Upper lobe of right lung (tissue), 1 donor: ENCODE measurements around the gene ITPRID1. TPM values are rescaled to one million over a fixed set of nuclear protein-coding genes. Genes with fewer than 3 reads are reported as not detected.

Experiments used
- ATAC-seq: fragments of 200-7000 bp; cut with Tn5 transposase; one replicate; pipeline ENCODE4 v1.9.1; 2020; ENCODE audit warnings: mild to moderate bottlenecking, moderate library complexity
- DNase-seq: peaks from one replicate; pipeline ENCODE4 v3.0.0-alpha.2; 2020
- H3K27ac ChIP-seq: fragments of 200-600 bp; one replicate; pipeline ENCODE4 v1.8.0; 2022
- H3K27me3 ChIP-seq: fragments of 200-600 bp; one replicate; pipeline ENCODE4 v1.8.0; 2022; ENCODE audit warnings: mild to moderate bottlenecking
- H3K36me3 ChIP-seq: fragments of 200-600 bp; one replicate; pipeline ENCODE4 v1.8.0; 2022
- H3K4me1 ChIP-seq: fragments of 200-600 bp; one replicate; pipeline ENCODE4 v1.8.0; 2022
- H3K4me3 ChIP-seq: fragments of 200-600 bp; one replicate; pipeline ENCODE4 v1.8.0; 2022; ENCODE audit warnings: mild to moderate bottlenecking
- H3K9me3 ChIP-seq: fragments of 200-600 bp; one replicate; pipeline ENCODE4 v1.8.0; 2022
- CTCF ChIP-seq: fragments of 200-600 bp; IDR thresholded peaks from one replicate; pipeline ENCODE4 v1.8.0; 2022; ENCODE audit warnings: antibody characterized with exemption
- intact Hi-C: fragments of 100-400 bp; cut with DNase I; formaldehyde crosslinking; loops from one replicate; pipeline ENCODE4 v1.11.0; 2022
- total RNA-seq: library from RNA; stranded (reverse); fragmentation: NEBNext Ultra II Directional; extraction: Animal tissue kit (Norgen Biotek cat#: 25700); gene quantifications from one replicate; pipeline ENCODE4 v1.2.1, GENCODE V29; 2021
- donor health status: DM: no; HTN: yes; CAD: no; lungs with severe emphysema.

The ITPRID1 gene
- total RNA-seq, 1 donor from 2014 or later, result not detected

GRCh38 chr7:31494421-31494820, 19.5 kb upstream of the ITPRID1 start:
- Histone ChIP-seq H3K36me3 (no peaks in the 10 kb centered on the region), H3K27ac (no peak overlapping the region), H3K27me3 (no peaks in the 10 kb centered on the region), H3K4me3 (no peak overlapping the region), H3K4me1 (no peaks in the 10 kb centered on the region), H3K9me3 (no peaks in the 10 kb centered on the region)
- intact Hi-C loops, result no loop called here
- no peak for TF ChIP-seq CTCF
- no peak for DNase-seq
- ATAC-seq, result no peak

GRCh38 chr7:31495653-31496052, 18.2 kb upstream of the ITPRID1 start:
- no peak for TF ChIP-seq CTCF
- intact Hi-C loops, result no loop called here
- H3K4me3 ChIP-seq, result no peak overlapping the region
- no peaks in the 10 kb centered on the region for H3K27me3 ChIP-seq
- H3K4me1 ChIP-seq, result no peaks in the 10 kb centered on the region
- no peaks in the 10 kb centered on the region for H3K9me3 ChIP-seq
- DNase-seq, result no peak
- ATAC-seq, result no peak
- no peaks in the 10 kb centered on the region for H3K36me3 ChIP-seq
- no peak overlapping the region for H3K27ac ChIP-seq

GRCh38 chr7:31497516-31497915, 16.4 kb upstream of the ITPRID1 start:
- Histone ChIP-seq H3K27me3 (no peaks in the 10 kb centered on the region), H3K4me3 (no peak overlapping the region), H3K9me3 (no peaks in the 10 kb centered on the region), H3K27ac (no peak overlapping the region), H3K4me1 (no peaks in the 10 kb centered on the region), H3K36me3 (no peaks in the 10 kb centered on the region)
- intact Hi-C loops, result no loop called here
- TF ChIP-seq CTCF, result no peak
- ATAC-seq (no peak), DNase-seq (no peak)

- no peaks in the 10 kb centered on the region for H3K27me3 ChIP-seq
- no peaks in the 10 kb centered on the region for H3K4me1 ChIP-seq
- TF ChIP-seq CTCF, result no peak
- ATAC-seq (no peak), DNase-seq (no peak)
- H3K36me3 ChIP-seq, result no peaks in the 10 kb centered on the region
- intact Hi-C loops, result no loop called here
- H3K4me3 ChIP-seq, result no peak overlapping the region
- H3K9me3 ChIP-seq, result no peaks in the 10 kb centered on the region
- H3K27ac ChIP-seq, result no peak overlapping the region
Measured at GRCh38 chr7:31500656-31501055, 13.2 kb upstream of the ITPRID1 start.

- no peaks in the 10 kb centered on the region for H3K4me1 ChIP-seq
- DNase-seq, result no peak
- no peak overlapping the region for H3K4me3 ChIP-seq
- no peak for TF ChIP-seq CTCF
- no peaks in the 10 kb centered on the region for H3K36me3 ChIP-seq
- no peak for ATAC-seq
- no peak overlapping the region for H3K27ac ChIP-seq
- intact Hi-C loops, result no loop called here
- no peaks in the 10 kb centered on the region for H3K9me3 ChIP-seq
- H3K27me3 ChIP-seq, result no peaks in the 10 kb centered on the region
Measured at GRCh38 chr7:31508823-31509222, 5.1 kb upstream of the ITPRID1 start.

GRCh38 chr7:31512166-31512565, 1.7 kb upstream of the ITPRID1 start:
- ATAC-seq (no peak), DNase-seq (no peak)
- Histone ChIP-seq H3K36me3 (no peaks in the 10 kb centered on the region), H3K4me1 (no peaks in the 10 kb centered on the region), H3K27ac (no peak overlapping the region), H3K9me3 (no peaks in the 10 kb centered on the region), H3K27me3 (no peaks in the 10 kb centered on the region), H3K4me3 (no peak overlapping the region)
- intact Hi-C loops, result no loop called here
- TF ChIP-seq CTCF, result no peak
